ENCODE data around the gene SFRP5.
A peak's percentile ranks its signal among the peaks of the same experiment; 100 is the strongest.

Gene SFRP5

GRCh38 chr10:97747573-97747972 is 24.2 kb downstream of the SFRP5 start:
- Mint-ChIP-seq H3K36me3 (ENCODE audit: low read depth) (peaks cover 42% of the 10 kb centered on the region), H3K27me3 (ENCODE audit: low read depth) (no peaks in the 10 kb centered on the region), H3K9me3 (no peaks in the 10 kb centered on the region), H3K4me1 (ENCODE audit: low read depth) (peaks cover 4% of the 10 kb centered on the region), H3K27ac (no peak overlapping the region), H3K4me3 (no peak overlapping the region)
- no peak for DNase-seq (ENCODE audit: low spot score)

DNA sequence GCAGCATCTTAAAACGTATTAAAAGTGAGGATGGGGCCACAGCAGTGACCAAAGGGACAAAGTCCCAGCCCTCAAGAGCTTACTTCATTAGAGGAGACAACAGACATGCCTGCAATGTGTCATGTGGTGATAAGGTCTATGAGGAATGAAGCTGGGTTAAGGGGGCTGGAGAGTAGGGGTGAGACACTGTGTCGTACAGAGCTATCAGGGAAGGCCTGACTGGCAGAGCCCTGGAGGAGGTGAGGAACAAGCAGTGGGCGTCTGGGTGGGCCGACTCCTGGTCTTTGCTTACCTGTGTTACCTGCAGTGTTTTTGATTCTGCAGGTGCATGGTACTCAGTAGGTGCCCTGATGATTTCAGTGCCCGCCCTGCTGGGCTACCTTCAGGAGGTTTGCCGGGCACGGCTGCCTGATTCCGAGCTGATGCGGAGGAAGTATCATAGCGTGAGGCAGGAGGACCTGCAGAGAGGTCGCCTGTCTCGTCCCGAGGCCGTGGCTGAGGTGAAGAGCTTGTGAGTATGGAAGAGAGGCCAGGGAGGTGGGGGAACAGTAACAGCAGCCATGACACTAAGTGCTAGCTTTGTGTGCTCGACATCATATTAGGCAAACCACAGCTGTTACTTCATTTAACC is 27.3 kb downstream of the SFRP5 start:
- Mint-ChIP-seq H3K36me3 (ENCODE audit: low read depth) (peaks cover 47% of the 10 kb centered on the region), H3K4me3 (no peak overlapping the region), H3K27ac (no peak overlapping the region), H3K4me1 (ENCODE audit: low read depth) (peaks cover 15% of the 10 kb centered on the region), H3K27me3 (ENCODE audit: low read depth) (no peaks in the 10 kb centered on the region), H3K9me3 (no peaks in the 10 kb centered on the region)
- DNase-seq (ENCODE audit: low spot score), result no peak

- no peaks in the 10 kb centered on the region for H3K27me3 Mint-ChIP-seq (ENCODE audit: low read depth)
- no peaks in the 10 kb centered on the region for H3K9me3 Mint-ChIP-seq
- peaks cover 46% of the 10 kb centered on the region for H3K36me3 Mint-ChIP-seq (ENCODE audit: low read depth)
- DNase-seq (ENCODE audit: low spot score), result no peak
- peaks cover 18% of the 10 kb centered on the region for H3K4me1 Mint-ChIP-seq (ENCODE audit: low read depth)
- H3K27ac Mint-ChIP-seq, result no peak overlapping the region
- H3K4me3 Mint-ChIP-seq, result no peak overlapping the region
These were observed 28.4 kb downstream of the SFRP5 start for GRCh38 chr10:97743169-97743943.

DNA sequence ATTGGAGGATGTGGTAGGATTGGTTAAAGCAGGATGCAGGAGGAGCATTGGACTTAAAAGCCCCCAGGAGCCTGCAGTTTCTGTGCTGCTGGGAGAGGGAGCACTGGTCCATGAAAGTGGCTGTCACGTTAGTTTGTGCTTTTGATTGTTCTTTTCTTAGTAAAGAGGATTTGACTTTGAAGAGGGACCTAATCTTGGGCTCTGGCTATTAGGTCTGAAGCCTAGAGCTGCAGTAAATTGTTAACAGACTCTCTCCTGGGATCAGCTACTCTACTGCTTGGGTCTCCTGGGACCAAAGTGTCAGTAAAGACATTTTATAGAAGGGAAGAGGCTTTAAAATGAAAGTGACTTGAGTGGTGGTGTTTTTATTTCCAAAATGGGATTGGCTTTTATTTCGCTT is 31.2 kb downstream of the SFRP5 start:
- peaks cover 2% of the 10 kb centered on the region for H3K27me3 Mint-ChIP-seq (ENCODE audit: low read depth)
- H3K36me3 Mint-ChIP-seq (ENCODE audit: low read depth), result peaks cover 48% of the 10 kb centered on the region
- no peak overlapping the region for H3K4me3 Mint-ChIP-seq
- DNase-seq (ENCODE audit: low spot score), result no peak
- no peak overlapping the region for H3K27ac Mint-ChIP-seq
- H3K4me1 Mint-ChIP-seq (ENCODE audit: low read depth), result peaks cover 32% of the 10 kb centered on the region
- peaks cover 3% of the 10 kb centered on the region for H3K9me3 Mint-ChIP-seq

- H3K27me3 Mint-ChIP-seq (ENCODE audit: low read depth), result peaks cover 2% of the 10 kb centered on the region
- peak overlapping the region; percentile 23 for H3K27ac Mint-ChIP-seq
- peak overlapping the region; percentile 96 for H3K4me3 Mint-ChIP-seq
- peaks cover 3% of the 10 kb centered on the region for H3K9me3 Mint-ChIP-seq
- no peak for DNase-seq (ENCODE audit: low spot score)
- H3K36me3 Mint-ChIP-seq (ENCODE audit: low read depth), result peaks cover 36% of the 10 kb centered on the region
- peaks cover 32% of the 10 kb centered on the region for H3K4me1 Mint-ChIP-seq (ENCODE audit: low read depth)
These were observed 33.2 kb downstream of the SFRP5 start for GRCh38 chr10:97738616-97739015.

GRCh38 chr10:97737770-97738265 is 34.0 kb downstream of the SFRP5 start:
- Mint-ChIP-seq H3K4me3 (peak overlapping the region; percentile 96), H3K4me1 (ENCODE audit: low read depth) (peaks cover 30% of the 10 kb centered on the region), H3K9me3 (peaks cover 3% of the 10 kb centered on the region), H3K36me3 (ENCODE audit: low read depth) (peaks cover 31% of the 10 kb centered on the region), H3K27ac (peak overlapping the region; percentile 98), H3K27me3 (ENCODE audit: low read depth) (peaks cover 2% of the 10 kb centered on the region)
- no peak for DNase-seq (ENCODE audit: low spot score)

- Mint-ChIP-seq H3K4me3 (peak within 1 kb of the TSS; percentile 96), H3K4me1 (ENCODE audit: low read depth) (peaks cover 28% of the 10 kb centered on the region), H3K27me3 (ENCODE audit: low read depth) (peaks cover 2% of the 10 kb centered on the region), H3K27ac (peak within 1 kb of the TSS; percentile 98), H3K9me3 (peaks cover 3% of the 10 kb centered on the region), H3K36me3 (ENCODE audit: low read depth) (peaks cover 29% of the 10 kb centered on the region)
- peak; percentile 97 for DNase-seq (ENCODE audit: low spot score)
These were observed 34.7 kb downstream of the SFRP5 start, which contains the start of gene ZFYVE27 for GRCh38 chr10:97736902-97737769. ZFYVE27 (plus strand) TSS chr10:97737128; CDS start chr10:97738478, 1,350 bp downstream.

- no peak for DNase-seq (ENCODE audit: low spot score)
- peaks cover 2% of the 10 kb centered on the region for H3K27me3 Mint-ChIP-seq (ENCODE audit: low read depth)
- H3K36me3 Mint-ChIP-seq (ENCODE audit: low read depth), result peaks cover 28% of the 10 kb centered on the region
- peaks cover 27% of the 10 kb centered on the region for H3K4me1 Mint-ChIP-seq (ENCODE audit: low read depth)
- peak overlapping the region; percentile 96 for H3K4me3 Mint-ChIP-seq
- H3K9me3 Mint-ChIP-seq, result peaks cover 3% of the 10 kb centered on the region
- peak overlapping the region; percentile 98 for H3K27ac Mint-ChIP-seq
These were observed 35.3 kb downstream of the SFRP5 start for GRCh38 chr10:97736403-97736901.

DNA sequence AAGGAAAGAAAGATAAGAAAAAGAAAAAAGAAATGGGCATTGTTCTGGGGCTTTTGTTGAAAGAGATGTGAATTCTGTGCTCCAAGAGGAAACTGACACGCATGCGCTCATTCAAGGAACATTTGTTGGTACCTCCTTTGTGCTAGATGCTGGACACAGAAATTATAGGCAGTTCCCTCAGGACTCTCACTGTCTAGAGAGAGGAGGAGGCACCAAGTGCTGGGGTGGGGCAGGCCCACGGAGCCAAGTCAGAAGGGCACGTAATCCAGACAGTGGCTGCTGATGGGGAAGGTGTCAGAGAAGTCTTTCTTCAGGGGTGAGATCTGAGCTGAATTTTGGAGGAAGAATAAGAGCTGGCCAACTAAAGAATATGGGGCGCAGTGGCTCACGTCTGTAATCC is 37.8 kb downstream of the SFRP5 start:
- H3K27me3 Mint-ChIP-seq (ENCODE audit: low read depth), result peaks cover 2% of the 10 kb centered on the region
- no peak overlapping the region for H3K27ac Mint-ChIP-seq
- peaks cover 19% of the 10 kb centered on the region for H3K4me1 Mint-ChIP-seq (ENCODE audit: low read depth)
- DNase-seq (ENCODE audit: low spot score), result no peak
- peaks cover 9% of the 10 kb centered on the region for H3K36me3 Mint-ChIP-seq (ENCODE audit: low read depth)
- H3K9me3 Mint-ChIP-seq, result peaks cover 3% of the 10 kb centered on the region
- H3K4me3 Mint-ChIP-seq, result no peak overlapping the region

GRCh38 chr10:97733256-97733655 is 38.5 kb downstream of the SFRP5 start:
- H3K27me3 Mint-ChIP-seq (ENCODE audit: low read depth), result peaks cover 2% of the 10 kb centered on the region
- DNase-seq (ENCODE audit: low spot score), result no peak
- H3K4me1 Mint-ChIP-seq (ENCODE audit: low read depth), result peaks cover 15% of the 10 kb centered on the region
- no peak overlapping the region for H3K4me3 Mint-ChIP-seq
- H3K36me3 Mint-ChIP-seq (ENCODE audit: low read depth), result peaks cover 9% of the 10 kb centered on the region
- H3K27ac Mint-ChIP-seq, result no peak overlapping the region
- H3K9me3 Mint-ChIP-seq, result peaks cover 3% of the 10 kb centered on the region

- DNase-seq (ENCODE audit: low spot score), result no peak
- no peak overlapping the region for H3K4me3 Mint-ChIP-seq
- no peak overlapping the region for H3K27ac Mint-ChIP-seq
- peaks cover 3% of the 10 kb centered on the region for H3K9me3 Mint-ChIP-seq
- peaks cover 7% of the 10 kb centered on the region for H3K4me1 Mint-ChIP-seq (ENCODE audit: low read depth)
- H3K27me3 Mint-ChIP-seq (ENCODE audit: low read depth), result peaks cover 2% of the 10 kb centered on the region
- peaks cover 2% of the 10 kb centered on the region for H3K36me3 Mint-ChIP-seq (ENCODE audit: low read depth)
These were observed 39.8 kb downstream of the SFRP5 start for GRCh38 chr10:97732052-97732359.

- peak; percentile 23 for DNase-seq (ENCODE audit: low spot score)
- Mint-ChIP-seq H3K36me3 (ENCODE audit: low read depth) (no peaks in the 10 kb centered on the region), H3K27ac (no peak overlapping the region), H3K4me3 (no peak overlapping the region), H3K27me3 (ENCODE audit: low read depth) (no peaks in the 10 kb centered on the region), H3K9me3 (peaks cover 3% of the 10 kb centered on the region), H3K4me1 (ENCODE audit: low read depth) (peaks cover 2% of the 10 kb centered on the region)
These were observed 40.3 kb downstream of the SFRP5 start for GRCh38 chr10:97731346-97732051.

DNA sequence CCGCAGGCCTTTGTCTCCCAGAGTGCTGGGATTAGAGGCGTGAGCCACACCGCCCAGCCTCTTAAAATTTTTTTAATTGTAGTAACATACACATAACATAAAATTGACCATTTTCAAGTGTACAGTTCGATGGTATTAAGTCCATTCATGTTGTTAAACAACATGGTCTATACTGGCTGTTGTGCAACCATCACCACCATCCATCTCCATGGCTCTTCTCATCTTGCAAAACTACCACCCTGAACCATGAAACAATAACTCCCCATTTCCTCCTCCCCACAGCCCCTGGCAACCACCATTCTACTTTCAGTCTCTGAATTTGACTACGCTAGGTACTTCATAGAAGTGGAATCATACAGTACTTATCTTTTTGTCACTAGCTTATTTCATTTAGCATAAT is 42.8 kb downstream of the SFRP5 start:
- DNase-seq (ENCODE audit: low spot score), result no peak
- no peaks in the 10 kb centered on the region for H3K36me3 Mint-ChIP-seq (ENCODE audit: low read depth)
- H3K27ac Mint-ChIP-seq, result no peak overlapping the region
- H3K4me3 Mint-ChIP-seq, result no peak overlapping the region
- no peaks in the 10 kb centered on the region for H3K4me1 Mint-ChIP-seq (ENCODE audit: low read depth)
- peaks cover 3% of the 10 kb centered on the region for H3K27me3 Mint-ChIP-seq (ENCODE audit: low read depth)
- H3K9me3 Mint-ChIP-seq, result no peaks in the 10 kb centered on the region

All from T-helper 2 cell treated with Interferon-gamma antibody and Interleukin-4, amounts not matched to agents 5 μg/mL and 100 μg/mL, for 36 hours (primary cell).